ENCODE data around the gene SSNA1.

DNA sequence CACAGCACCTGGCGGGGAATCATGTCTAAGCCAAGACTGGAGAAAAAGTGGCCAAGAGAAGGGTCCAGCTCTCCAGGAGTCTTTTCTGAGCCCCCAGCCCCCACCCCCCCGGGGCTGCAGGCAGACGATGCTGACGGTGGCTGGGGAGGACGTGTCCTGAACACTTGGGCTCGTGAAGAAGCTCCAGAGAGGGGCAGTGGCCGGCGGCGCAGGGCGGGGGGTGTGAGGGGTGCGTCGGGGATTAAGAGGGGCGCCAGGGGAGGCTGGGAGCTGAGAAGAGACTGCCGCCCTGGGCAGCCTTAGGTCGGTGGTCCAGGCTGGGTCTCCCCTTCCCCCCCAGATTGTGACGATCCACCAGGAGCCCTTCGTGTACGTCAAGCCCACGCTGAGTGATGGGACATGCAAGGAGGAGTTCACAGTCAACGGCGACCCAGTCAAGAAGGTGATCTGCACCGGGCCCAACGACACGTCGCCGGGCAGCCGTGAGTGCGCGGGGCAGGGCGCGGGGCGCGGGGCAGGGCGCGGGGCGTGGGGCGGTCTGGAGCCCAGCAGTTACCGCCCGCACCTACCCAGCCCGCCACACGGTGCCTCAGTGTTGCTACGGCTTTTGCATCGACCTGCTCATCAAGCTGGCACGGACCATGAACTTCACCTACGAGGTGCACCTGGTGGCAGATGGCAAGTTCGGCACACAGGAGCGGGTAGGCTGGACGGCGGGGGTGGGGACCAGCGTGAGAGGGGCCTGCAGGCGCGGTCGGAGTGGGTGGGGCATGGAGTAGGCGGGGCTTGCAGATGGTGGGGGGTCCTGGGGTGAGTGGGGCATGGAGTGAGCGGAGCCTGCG is 27.5 kb upstream of the SSNA1 start:
- TF ChIP-seq, protein P1, sequence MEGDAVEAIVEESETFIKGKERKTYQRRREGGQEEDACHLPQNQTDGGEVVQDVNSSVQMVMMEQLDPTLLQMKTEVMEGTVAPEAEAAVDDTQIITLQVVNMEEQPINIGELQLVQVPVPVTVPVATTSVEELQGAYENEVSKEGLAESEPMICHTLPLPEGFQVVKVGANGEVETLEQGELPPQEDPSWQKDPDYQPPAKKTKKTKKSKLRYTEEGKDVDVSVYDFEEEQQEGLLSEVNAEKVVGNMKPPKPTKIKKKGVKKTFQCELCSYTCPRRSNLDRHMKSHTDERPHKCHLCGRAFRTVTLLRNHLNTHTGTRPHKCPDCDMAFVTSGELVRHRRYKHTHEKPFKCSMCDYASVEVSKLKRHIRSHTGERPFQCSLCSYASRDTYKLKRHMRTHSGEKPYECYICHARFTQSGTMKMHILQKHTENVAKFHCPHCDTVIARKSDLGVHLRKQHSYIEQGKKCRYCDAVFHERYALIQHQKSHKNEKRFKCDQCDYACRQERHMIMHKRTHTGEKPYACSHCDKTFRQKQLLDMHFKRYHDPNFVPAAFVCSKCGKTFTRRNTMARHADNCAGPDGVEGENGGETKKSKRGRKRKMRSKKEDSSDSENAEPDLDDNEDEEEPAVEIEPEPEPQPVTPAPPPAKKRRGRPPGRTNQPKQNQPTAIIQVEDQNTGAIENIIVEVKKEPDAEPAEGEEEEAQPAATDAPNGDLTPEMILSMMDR (IDR thresholded peaks at IDR 0.05; ENCODE audit: low read depth, low read length): no peak
- TF ChIP-seq EZH2phosphoT487 (IDR thresholded peaks at IDR 0.05; ENCODE audit: low read depth): no peak
